Measurements from ENCODE around the gene EFCAB13. TPM values are rescaled to one million over a fixed set of nuclear protein-coding genes. Genes with fewer than 3 reads are reported as not detected.

EFCAB13 gene
- total RNA-seq, 4 donors from 2014 or later, result 0.26 to 2.8 (median 2.1) TPM

DNA sequence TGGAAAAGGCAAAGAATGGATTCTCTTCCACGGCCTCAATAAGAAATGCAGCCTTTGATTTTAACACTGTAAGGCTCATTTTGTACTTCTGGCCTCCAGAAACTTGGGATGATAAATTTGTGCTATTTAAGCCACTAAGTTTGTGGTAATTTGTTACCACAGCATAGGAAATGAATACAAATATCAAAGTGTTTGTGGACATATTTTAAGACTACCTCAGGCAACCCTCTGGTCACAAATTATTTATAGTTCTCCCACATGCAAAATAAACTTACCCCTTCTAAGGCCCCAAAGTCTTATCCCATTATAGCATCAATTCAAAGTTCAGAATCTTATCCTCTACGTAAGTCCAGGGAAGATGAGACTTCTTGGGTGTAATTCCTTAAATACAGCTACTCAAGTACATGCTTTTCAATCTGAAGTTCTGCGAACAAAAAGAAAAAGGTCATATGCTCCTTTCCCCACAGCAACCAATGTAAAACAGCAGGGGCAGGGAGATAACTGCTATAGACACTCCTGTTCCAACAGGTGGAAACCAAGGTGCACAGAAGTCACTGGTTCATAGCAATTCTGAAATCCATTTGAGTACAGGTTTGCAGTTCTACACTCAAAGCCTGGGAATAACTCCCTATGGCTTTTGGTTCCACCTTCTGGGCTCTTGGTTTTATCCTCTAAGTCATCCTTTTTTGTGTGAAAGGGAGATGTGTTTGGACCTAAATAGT, 5.4 kb upstream of the EFCAB13 start:
- DNase-seq (ENCODE audit: low spot score in 2 of 2), result no peak
- Histone ChIP-seq H3K9me3 (no peaks in the 10 kb centered on the region), H3K4me3 (no peak overlapping the region), H3K27ac (no peak overlapping the region), H3K27me3 (no peaks in the 10 kb centered on the region), H3K4me1 (peaks cover 22% of the 10 kb centered on the region), H3K36me3 (no peaks in the 10 kb centered on the region)
- TF ChIP-seq CTCF (IDR thresholded peaks at IDR 0.05), result no peak
- no peak for TF ChIP-seq POLR2A (IDR thresholded peaks at IDR 0.05)
- no peak for TF ChIP-seq EP300 (IDR thresholded peaks at IDR 0.05)
- TF ChIP-seq POLR2AphosphoS5 (IDR thresholded peaks at IDR 0.05), result no peak
- 96% methylated on average over 3 of the region's 3 CpGs for WGBS

- no peaks in the 10 kb centered on the region for H3K27me3 ChIP-seq
- no peak overlapping the region for H3K4me3 ChIP-seq
- no peaks in the 10 kb centered on the region for H3K9me3 ChIP-seq
- no peak for TF ChIP-seq POLR2A (IDR thresholded peaks at IDR 0.05)
- no peak for TF ChIP-seq CTCF (IDR thresholded peaks at IDR 0.05)
- no peak for TF ChIP-seq EP300 (IDR thresholded peaks at IDR 0.05)
- TF ChIP-seq POLR2AphosphoS5 (IDR thresholded peaks at IDR 0.05), result no peak
- H3K27ac ChIP-seq, result no peak overlapping the region
- DNase-seq (ENCODE audit: low spot score in 2 of 2), result no peak
- H3K4me1 ChIP-seq, result peaks cover 18% of the 10 kb centered on the region
- H3K36me3 ChIP-seq, result no peaks in the 10 kb centered on the region
- 68% methylated on average over 5 of the region's 5 CpGs for WGBS
These were observed 2.8 kb upstream of the EFCAB13 start for GRCh38 chr17:47320879-47321502.

- DNase-seq (ENCODE audit: low spot score in 2 of 2), result peak; percentile 83 to 84
- no peak for TF ChIP-seq POLR2A (IDR thresholded peaks at IDR 0.05)
- TF ChIP-seq POLR2AphosphoS5 (IDR thresholded peaks at IDR 0.05), result no peak
- no peak for TF ChIP-seq EP300 (IDR thresholded peaks at IDR 0.05)
- TF ChIP-seq CTCF (IDR thresholded peaks at IDR 0.05), result no peak
- Histone ChIP-seq H3K27me3 (no peaks in the 10 kb centered on the region), H3K4me3 (peak overlapping the region; percentile 80), H3K4me1 (peaks cover 12% of the 10 kb centered on the region), H3K36me3 (no peaks in the 10 kb centered on the region), H3K9me3 (no peaks in the 10 kb centered on the region), H3K27ac (peak overlapping the region; percentile 94)
- WGBS, result 9% methylated on average over 28 of the region's 28 CpGs
These were observed 667 bp downstream of the EFCAB13 start for GRCh38 chr17:47324224-47325020.

GRCh38 chr17:47325176-47325575, 1.4 kb downstream of the EFCAB13 start:
- H3K27ac ChIP-seq, result no peak overlapping the region
- 100% methylated on average over 1 of the region's 1 CpG for WGBS
- DNase-seq (ENCODE audit: low spot score in 2 of 2), result no peak

More at GRCh38 chr17:47325176-47325575, 1.4 kb downstream of the EFCAB13 start:
- Histone ChIP-seq H3K27me3 (no peaks in the 10 kb centered on the region), H3K4me3 (no peak overlapping the region), H3K36me3 (no peaks in the 10 kb centered on the region), H3K4me1 (peaks cover 12% of the 10 kb centered on the region), H3K9me3 (no peaks in the 10 kb centered on the region)
- TF ChIP-seq EP300 (IDR thresholded peaks at IDR 0.05) (no peak), POLR2A (IDR thresholded peaks at IDR 0.05) (no peak), POLR2AphosphoS5 (IDR thresholded peaks at IDR 0.05) (no peak), CTCF (IDR thresholded peaks at IDR 0.05) (no peak)

All from suprapubic skin (tissue), 4 donors.